Ishikawa (cell line): ENCODE results near the gene NFYC.

Experiments
- TAF1 ChIP-seq: IDR thresholded peaks from 2 replicates; pipeline ENCODE4 v1.6.1; 2012; ENCODE audit warnings: low read depth, mild to moderate bottlenecking
- YY1 ChIP-seq: IDR thresholded peaks from 2 replicates; pipeline ENCODE4 v1.6.1; 2012; ENCODE audit warnings: low read depth

DNA sequence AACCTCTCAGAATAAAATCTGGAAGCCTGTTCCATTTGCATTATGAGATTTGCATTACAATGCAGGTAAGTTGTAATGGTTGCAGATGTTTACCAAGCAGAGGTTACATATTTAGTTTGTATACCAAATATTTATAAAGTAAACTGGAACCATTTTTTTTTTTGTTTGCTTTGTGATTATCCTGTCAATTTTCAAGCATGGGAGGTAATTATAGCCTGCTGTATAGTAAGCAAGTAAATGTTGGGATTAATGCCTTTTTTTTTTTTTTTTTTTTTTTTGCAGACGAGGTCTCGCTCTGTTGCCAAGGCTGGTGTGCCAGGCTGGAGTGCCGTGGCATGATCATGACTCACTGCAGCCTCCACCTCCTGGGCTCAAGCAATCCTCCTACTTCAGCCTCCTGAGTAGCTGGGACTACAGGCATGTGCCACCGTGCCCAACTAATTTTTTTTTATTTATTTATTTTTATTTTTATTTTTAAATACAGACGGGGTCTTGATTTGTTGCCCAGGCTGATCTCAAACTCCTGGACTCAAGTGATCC, 21.0 kb downstream of the NFYC start:
- TF ChIP-seq YY1 (no peak), TAF1 (no peak)
